Measurements from ENCODE around the gene GNAI3.

GNAI3 gene

GRCh38 chr1:109548321-109549267 lies at the start of gene GNAI3:
Gene GNAI3 (plus strand): TSS chr1:109548615. CDS start chr1:109548721, 106 bp downstream.
- DNase-seq = peak; percentile 99
- Mint-ChIP-seq H3K4me1 (peaks cover 47% of the 10 kb centered on the region), H3K36me3 (peaks cover 13% of the 10 kb centered on the region), H3K27ac (peak within 1 kb of the TSS; percentile 98), H3K4me3 (peak within 1 kb of the TSS; percentile 87), H3K27me3 (peaks cover 5% of the 10 kb centered on the region), H3K9me3 (no peaks in the 10 kb centered on the region)
- CTCF ChIA-PET = interaction anchor here (0.7 to 3.0 kb wide), 14 partner anchors 11 to 436 kb away, joined by 3 to 25 read pairs (median 4); partner anchors contain the start of genes AHCYL1 and ATXN7L2

- H3K4me3 Mint-ChIP-seq = no peak overlapping the region
- H3K4me1 Mint-ChIP-seq = peaks cover 93% of the 10 kb centered on the region
- no peaks in the 10 kb centered on the region for H3K9me3 Mint-ChIP-seq
- no peaks in the 10 kb centered on the region for H3K27me3 Mint-ChIP-seq
- DNase-seq = no peak
- peak overlapping the region; percentile 49 for H3K27ac Mint-ChIP-seq
- peaks cover 62% of the 10 kb centered on the region for H3K36me3 Mint-ChIP-seq
- CTCF ChIA-PET = interaction anchor here (0.7 to 37.4 kb wide), 11 partner anchors 8 to 670 kb away, joined by 3 to 1080 read pairs (median 7); partner anchors contain the start of genes AMIGO1, GPR61 and PSMA5
Measured at GRCh38 chr1:109499081-109499480, 49.3 kb upstream of the GNAI3 start.

GRCh38 chr1:109499661-109500536 lies 48.5 kb upstream of the GNAI3 start:
- peak; percentile 80 for DNase-seq
- no peak overlapping the region for H3K4me3 Mint-ChIP-seq

GRCh38 chr1:109500941-109501381 lies 47.5 kb upstream of the GNAI3 start:
- Mint-ChIP-seq H3K4me3 (no peak overlapping the region), H3K27ac (peak overlapping the region; percentile 95), H3K36me3 (peaks cover 62% of the 10 kb centered on the region), H3K4me1 (peaks cover 92% of the 10 kb centered on the region), H3K27me3 (no peaks in the 10 kb centered on the region), H3K9me3 (no peaks in the 10 kb centered on the region)
- no peak for DNase-seq
- CTCF ChIA-PET = interaction anchor here (1.4 to 37.4 kb wide), 5 partner anchors 8 to 31 kb away, joined by 4 to 1080 read pairs (median 18); partner anchors contain the start of genes AMIGO1, CYB561D1 and GPR61

More at GRCh38 chr1:109499661-109500536, 48.5 kb upstream of the GNAI3 start:
- H3K27me3 Mint-ChIP-seq = no peaks in the 10 kb centered on the region
- H3K27ac Mint-ChIP-seq = peak overlapping the region; percentile 95
- peaks cover 61% of the 10 kb centered on the region for H3K36me3 Mint-ChIP-seq
- no peaks in the 10 kb centered on the region for H3K9me3 Mint-ChIP-seq
- peaks cover 94% of the 10 kb centered on the region for H3K4me1 Mint-ChIP-seq
- CTCF ChIA-PET = interaction anchor here (0.7 to 37.4 kb wide), 11 partner anchors 10 to 671 kb away, joined by 3 to 1080 read pairs (median 4); partner anchors contain the start of genes AMIGO1, ATXN7L2, GPR61 and PSMA5

GRCh38 chr1:109501644-109502363 lies 46.6 kb upstream of the GNAI3 start:
- Mint-ChIP-seq H3K4me1 (peaks cover 84% of the 10 kb centered on the region), H3K36me3 (peaks cover 56% of the 10 kb centered on the region), H3K9me3 (no peaks in the 10 kb centered on the region), H3K27ac (peak overlapping the region; percentile 95), H3K4me3 (peak overlapping the region; percentile 74), H3K27me3 (no peaks in the 10 kb centered on the region)
- peak; percentile 41 for DNase-seq
- CTCF ChIA-PET = interaction anchor here (1.0 to 37.4 kb wide), 5 partner anchors 9 to 264 kb away, joined by 3 to 1080 read pairs (median 3); partner anchors contain the start of genes CYB561D1 and GPR61

GRCh38 chr1:109502364-109502851 lies 46.0 kb upstream of the GNAI3 start:
- H3K27ac Mint-ChIP-seq = peak overlapping the region; percentile 95
- H3K36me3 Mint-ChIP-seq = peaks cover 54% of the 10 kb centered on the region
- no peaks in the 10 kb centered on the region for H3K9me3 Mint-ChIP-seq
- peak; percentile 78 for DNase-seq
- CTCF ChIA-PET = interaction anchor here (1.0 to 37.4 kb wide), 6 partner anchors 9 to 264 kb away, joined by 3 to 1080 read pairs (median 3); partner anchors contain the start of genes CYB561D1 and GPR61
- peaks cover 85% of the 10 kb centered on the region for H3K4me1 Mint-ChIP-seq
- H3K4me3 Mint-ChIP-seq = peak overlapping the region; percentile 74
- H3K27me3 Mint-ChIP-seq = peaks cover 2% of the 10 kb centered on the region

GRCh38 chr1:109503935-109504334 lies 44.5 kb upstream of the GNAI3 start:
- H3K27ac Mint-ChIP-seq = peak overlapping the region; percentile 81
- DNase-seq = no peak
- H3K36me3 Mint-ChIP-seq = peaks cover 53% of the 10 kb centered on the region
- peaks cover 11% of the 10 kb centered on the region for H3K27me3 Mint-ChIP-seq
- peaks cover 84% of the 10 kb centered on the region for H3K4me1 Mint-ChIP-seq
- peak overlapping the region; percentile 73 for H3K4me3 Mint-ChIP-seq
- no peaks in the 10 kb centered on the region for H3K9me3 Mint-ChIP-seq
- CTCF ChIA-PET = interaction anchor here (0.6 to 37.4 kb wide), 3 partner anchors 11 to 226 kb away, joined by 3 to 1080 read pairs (median 112); partner anchors contain the start of genes CYB561D1 and GPR61

GRCh38 chr1:109504974-109505373 lies 43.4 kb upstream of the GNAI3 start:
- peaks cover 80% of the 10 kb centered on the region for H3K4me1 Mint-ChIP-seq
- H3K36me3 Mint-ChIP-seq = peaks cover 46% of the 10 kb centered on the region
- peaks cover 17% of the 10 kb centered on the region for H3K27me3 Mint-ChIP-seq
- no peaks in the 10 kb centered on the region for H3K9me3 Mint-ChIP-seq
- H3K4me3 Mint-ChIP-seq = peak overlapping the region; percentile 44
- CTCF ChIA-PET = interaction anchor here (9.0 to 37.4 kb wide), 2 partner anchors 12 to 27 kb away, joined by 112 to 1080 read pairs; partner anchors contain the start of genes CYB561D1 and GPR61
- DNase-seq = no peak
- no peak overlapping the region for H3K27ac Mint-ChIP-seq

- H3K9me3 Mint-ChIP-seq = no peaks in the 10 kb centered on the region
- H3K4me3 Mint-ChIP-seq = peak overlapping the region; percentile 89
- peaks cover 34% of the 10 kb centered on the region for H3K27me3 Mint-ChIP-seq
- H3K36me3 Mint-ChIP-seq = peaks cover 28% of the 10 kb centered on the region
- H3K27ac Mint-ChIP-seq = no peak overlapping the region
- H3K4me1 Mint-ChIP-seq = peaks cover 66% of the 10 kb centered on the region
- no peak for DNase-seq
- CTCF ChIA-PET = interaction anchor here (4.0 to 37.4 kb wide), 3 partner anchors 8 to 24 kb away, joined by 11 to 1080 read pairs (median 112); partner anchors contain the start of genes CYB561D1 and GPR61
Measured at GRCh38 chr1:109508001-109508872, 40.2 kb upstream of the GNAI3 start.

- peak overlapping the region; percentile 67 for H3K27ac Mint-ChIP-seq
- CTCF ChIA-PET = interaction anchor here (4.0 to 37.4 kb wide), 3 partner anchors 9 to 23 kb away, joined by 11 to 1080 read pairs (median 112); partner anchors contain the start of genes CYB561D1 and GPR61
- peaks cover 27% of the 10 kb centered on the region for H3K36me3 Mint-ChIP-seq
- no peak for DNase-seq
- H3K4me3 Mint-ChIP-seq = peak overlapping the region; percentile 89
- peaks cover 34% of the 10 kb centered on the region for H3K27me3 Mint-ChIP-seq
- no peaks in the 10 kb centered on the region for H3K9me3 Mint-ChIP-seq
- H3K4me1 Mint-ChIP-seq = peaks cover 61% of the 10 kb centered on the region
Measured at GRCh38 chr1:109508873-109509175, 39.6 kb upstream of the GNAI3 start.

GRCh38 chr1:109509176-109510134 lies 39.0 kb upstream of the GNAI3 start, which contains the start of gene AMIGO1:
Gene AMIGO1 (minus strand): TSS chr1:109509727. CDS start chr1:109508912, 815 bp downstream.
- peak; percentile 70 for DNase-seq
- H3K4me3 Mint-ChIP-seq = peak within 1 kb of the TSS; percentile 89
- H3K36me3 Mint-ChIP-seq = peaks cover 24% of the 10 kb centered on the region
- peak within 1 kb of the TSS; percentile 67 for H3K27ac Mint-ChIP-seq
- no peaks in the 10 kb centered on the region for H3K9me3 Mint-ChIP-seq
- H3K4me1 Mint-ChIP-seq = peaks cover 56% of the 10 kb centered on the region
- H3K27me3 Mint-ChIP-seq = peaks cover 34% of the 10 kb centered on the region
- CTCF ChIA-PET = interaction anchor here (4.0 to 37.4 kb wide), 3 partner anchors 9 to 22 kb away, joined by 11 to 1080 read pairs (median 112); partner anchors contain the start of genes CYB561D1 and GPR61

Measured in activated naive CD4-positive, alpha-beta T cell treated with anti-CD3 and anti-CD28 coated beads, Interleukin-2, amount 10 ng/mL, durations not matched to agents 7 days and 5 days (primary cell).